Measurements from ENCODE around the gene ILRUN. TPM values are rescaled to one million over a fixed set of nuclear protein-coding genes. Genes with fewer than 3 reads are reported as not detected.
"Not testable (repeated sequence)": the region's sequence is repeated elsewhere in the genome, so short reads cannot be mapped to it uniquely, and the experiment has no call there.

ILRUN gene
- total RNA-seq, 1 donor from 2014 or later = 42.4 TPM

DNA sequence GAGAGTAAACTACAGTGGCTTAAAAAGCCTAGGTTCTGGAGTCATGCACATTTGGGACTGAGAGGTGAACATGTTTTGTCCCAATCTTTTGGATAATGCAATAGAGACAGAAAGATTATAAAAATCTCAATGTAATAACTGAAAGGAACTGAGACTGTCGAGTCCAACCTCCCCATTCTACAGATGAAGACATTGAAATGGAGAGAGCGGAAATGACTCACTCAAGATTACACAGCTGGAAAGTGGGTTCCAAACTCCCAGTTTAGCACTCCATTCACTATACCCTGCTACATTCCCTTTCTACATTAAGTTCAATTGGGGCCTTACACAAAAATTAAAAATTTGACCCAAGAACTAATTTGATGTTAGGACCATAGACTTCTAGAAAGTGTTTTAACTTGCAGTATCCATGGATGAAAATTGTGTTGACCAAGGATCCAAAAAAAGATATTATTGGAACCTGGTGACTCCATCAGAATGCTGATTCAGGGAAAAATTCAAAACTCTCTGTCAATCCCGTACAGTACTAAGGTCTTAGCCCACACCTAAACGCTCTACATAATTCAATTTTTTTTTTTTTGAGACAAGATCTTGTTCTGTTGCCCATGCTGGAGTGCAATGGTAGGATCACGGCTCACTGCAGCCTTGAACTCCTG, 1.5 kb upstream of the ILRUN start:
- DNase-seq (ENCODE audit: low read depth in 2 of 2) = no peak

DNA sequence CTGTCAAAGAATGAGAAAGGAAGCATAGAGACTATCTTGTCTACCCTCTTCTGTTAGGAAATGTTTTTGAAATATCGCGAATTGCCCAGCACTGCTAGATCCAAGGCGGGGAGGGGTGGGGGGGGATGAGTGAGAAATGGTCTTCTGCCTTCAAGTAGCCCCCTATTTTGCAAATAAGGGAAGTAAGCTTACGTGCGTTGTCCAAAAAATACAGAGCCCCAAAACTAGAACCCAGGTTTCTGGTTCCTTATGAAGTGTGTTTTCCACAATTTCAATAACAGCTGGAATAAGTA, 923 bp upstream of the ILRUN start:
- no peak for DNase-seq (ENCODE audit: low read depth in 2 of 2)

DNA sequence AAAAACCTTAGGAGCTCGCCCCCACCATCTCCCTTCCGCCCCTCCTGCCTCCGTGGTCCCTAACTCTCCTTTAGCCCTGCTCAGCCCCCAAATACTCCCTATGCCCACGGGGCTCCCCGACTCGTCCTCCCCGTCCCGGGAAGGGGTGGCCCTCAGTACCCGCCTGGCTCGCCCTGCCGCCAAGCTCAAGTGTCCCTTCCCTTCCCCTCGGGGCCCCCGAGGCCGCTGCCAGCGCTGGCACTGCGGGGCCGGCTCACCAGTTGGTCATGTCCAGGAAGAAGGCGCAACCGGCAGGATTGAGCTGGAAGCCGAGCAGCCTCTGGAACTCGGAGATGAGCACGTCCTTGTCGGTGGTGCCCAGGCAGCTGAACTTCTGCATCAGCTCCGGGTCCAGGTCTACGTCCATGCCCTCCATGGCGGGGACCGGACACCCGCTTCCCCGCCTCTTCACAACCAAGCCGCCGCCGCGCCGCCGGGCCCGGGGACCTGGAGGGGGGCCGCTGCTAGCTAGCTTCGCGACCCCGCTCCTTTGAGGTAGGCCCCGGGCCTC, 303 bp downstream of the ILRUN start:
- peak in 1 of 2 donors; percentile 52 for DNase-seq (ENCODE audit: low read depth in 2 of 2)

DNA sequence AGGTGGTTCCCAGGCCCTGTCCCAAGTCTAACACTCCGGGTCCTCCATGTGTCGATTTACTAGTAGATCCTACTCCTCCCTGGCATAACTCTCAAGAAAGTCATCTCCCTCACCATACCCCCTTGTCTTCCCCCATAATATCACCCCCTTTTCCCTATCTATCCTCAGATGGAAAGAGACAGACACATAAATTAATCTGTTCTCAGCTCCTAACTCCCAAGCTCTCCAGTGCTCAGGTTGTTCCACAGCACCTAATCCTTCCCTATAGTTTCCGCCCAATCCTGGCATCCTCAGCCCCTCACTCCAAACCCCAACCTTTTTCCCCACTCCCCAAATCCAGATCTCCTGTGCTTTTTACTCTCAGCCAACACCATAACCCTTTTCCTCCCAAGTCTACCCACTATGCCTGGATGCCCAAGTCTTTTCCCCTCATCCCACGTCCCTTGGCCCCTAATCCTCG, 808 bp downstream of the ILRUN start:
- DNase-seq (ENCODE audit: low read depth in 2 of 2) = no peak

DNA sequence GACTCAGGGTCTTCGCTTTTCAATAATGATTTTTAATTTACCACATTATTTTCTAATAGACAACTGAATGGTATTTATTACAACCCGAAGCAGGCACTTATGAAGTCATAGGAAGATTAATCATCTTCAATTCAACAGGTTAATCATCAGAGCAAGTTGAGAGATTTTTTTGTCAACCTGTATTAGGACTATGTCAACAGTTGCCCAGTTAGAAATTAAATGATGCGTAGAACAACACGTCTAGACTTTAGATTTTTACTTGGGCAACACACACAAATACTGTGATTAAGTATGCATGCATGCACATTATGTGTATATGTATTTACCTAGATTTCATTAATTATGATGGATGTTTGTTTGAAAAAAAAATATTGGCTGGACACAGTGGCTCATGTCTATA, 4.3 kb downstream of the ILRUN start:
- DNase-seq (ENCODE audit: low read depth in 2 of 2) = no peak

DNA sequence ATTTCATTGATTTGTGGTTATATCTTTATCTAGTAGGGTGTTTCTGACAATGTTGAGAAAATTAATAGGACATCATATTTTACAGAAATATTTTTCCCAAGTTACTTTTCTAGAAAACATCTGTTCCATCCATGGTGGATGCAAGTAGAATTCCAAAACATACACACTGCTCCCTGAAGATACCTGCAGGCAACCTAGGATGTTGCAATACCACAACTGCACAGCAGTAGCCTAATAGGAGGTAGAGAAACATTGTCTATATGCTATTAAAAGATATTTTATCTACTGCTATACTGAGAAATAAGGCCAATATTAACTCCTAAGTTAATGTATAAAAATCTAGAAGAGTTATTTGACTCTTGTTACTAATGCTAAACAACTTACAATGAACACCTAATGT, 6.8 kb downstream of the ILRUN start:
- no peak for DNase-seq (ENCODE audit: low read depth in 2 of 2)

DNA sequence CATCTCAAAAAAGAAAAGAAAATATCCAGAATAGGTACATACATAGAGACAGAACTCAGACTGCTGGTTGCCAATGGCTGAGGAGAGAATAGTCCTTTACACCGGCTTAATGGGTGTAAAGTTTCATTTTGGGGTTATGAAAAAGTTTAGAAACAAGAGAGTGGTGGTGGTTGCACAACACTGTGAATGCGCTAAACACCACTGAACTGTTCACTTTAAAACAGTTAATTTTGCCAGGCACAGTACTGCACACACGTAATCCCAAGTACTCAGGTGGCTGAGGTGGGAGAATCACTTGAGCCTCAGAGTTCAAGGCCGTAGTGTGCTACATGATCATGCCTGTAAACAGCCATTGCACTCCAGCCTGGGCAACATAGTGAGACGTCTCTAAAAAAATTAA, 7.6 kb downstream of the ILRUN start:
- DNase-seq (ENCODE audit: low read depth in 2 of 2) = no peak

- no peak for DNase-seq (ENCODE audit: low read depth in 2 of 2)
Observed at GRCh38 chr6:34684919-34685318, 11.6 kb downstream of the ILRUN start.

- no peak for DNase-seq (ENCODE audit: low read depth in 2 of 2)
Observed at GRCh38 chr6:34684364-34684763, 12.2 kb downstream of the ILRUN start.

DNA sequence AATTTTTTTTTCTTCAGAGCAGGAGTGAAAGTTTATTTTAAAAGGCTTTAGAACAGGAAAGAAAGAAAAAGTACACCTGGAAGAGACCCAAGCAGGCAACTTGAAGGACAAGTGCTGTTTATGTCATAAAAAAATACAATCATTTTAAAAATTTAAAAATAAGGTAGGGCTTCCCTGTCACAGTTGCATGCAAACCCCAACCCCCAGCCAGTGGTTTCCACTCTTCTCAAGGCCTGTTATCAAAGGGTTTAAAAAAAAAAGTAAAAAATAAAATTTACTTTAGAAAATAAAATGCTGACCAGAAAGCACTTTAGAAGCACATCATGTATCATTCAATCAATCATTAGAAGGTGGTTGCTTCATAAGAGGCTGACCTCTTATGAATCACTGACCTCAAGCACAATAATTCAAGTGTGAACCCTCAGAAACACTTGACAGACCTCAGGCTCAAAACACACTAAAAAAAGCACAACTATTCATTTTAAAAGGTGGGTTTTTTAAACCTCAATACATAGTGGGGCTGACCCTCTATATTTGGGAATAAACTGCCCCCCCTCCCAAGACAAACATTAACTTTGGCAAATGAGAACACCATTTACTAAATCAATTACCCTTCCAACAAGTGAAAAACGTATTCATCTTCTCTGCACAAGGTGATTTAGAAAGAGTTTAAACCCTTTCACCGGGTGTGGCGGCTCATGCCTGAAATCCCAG, 15.6 kb downstream of the ILRUN start:
- peak in 1 of 2 donors; percentile 59 for DNase-seq (ENCODE audit: low read depth in 2 of 2)

DNA sequence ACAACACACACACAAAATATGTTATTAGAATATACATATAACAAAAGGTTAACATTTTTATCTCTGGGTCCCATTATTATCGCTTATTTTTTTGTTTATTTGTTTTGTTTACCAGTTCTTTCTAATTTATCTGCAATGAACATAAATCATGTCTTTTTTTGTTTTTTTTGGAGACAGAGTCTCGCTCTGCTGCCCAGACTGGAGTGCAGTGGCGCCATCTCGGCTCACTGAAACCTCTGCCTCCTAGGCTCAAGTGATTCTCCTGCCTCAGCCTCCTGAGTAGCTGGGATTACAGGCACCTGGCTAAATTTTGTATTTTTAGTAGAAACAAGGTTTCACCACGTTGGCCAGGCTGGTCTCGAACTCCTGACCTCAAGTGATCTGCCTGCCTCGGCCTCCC, 16.3 kb downstream of the ILRUN start:
- DNase-seq (ENCODE audit: low read depth in 2 of 2) = not testable (repeated sequence)

- no peak for DNase-seq (ENCODE audit: low read depth in 2 of 2)
Observed at GRCh38 chr6:34679552-34680253, 16.9 kb downstream of the ILRUN start.

- DNase-seq (ENCODE audit: low read depth in 2 of 2) = no peak
Observed at GRCh38 chr6:34676140-34676539, 20.4 kb downstream of the ILRUN start.

DNA sequence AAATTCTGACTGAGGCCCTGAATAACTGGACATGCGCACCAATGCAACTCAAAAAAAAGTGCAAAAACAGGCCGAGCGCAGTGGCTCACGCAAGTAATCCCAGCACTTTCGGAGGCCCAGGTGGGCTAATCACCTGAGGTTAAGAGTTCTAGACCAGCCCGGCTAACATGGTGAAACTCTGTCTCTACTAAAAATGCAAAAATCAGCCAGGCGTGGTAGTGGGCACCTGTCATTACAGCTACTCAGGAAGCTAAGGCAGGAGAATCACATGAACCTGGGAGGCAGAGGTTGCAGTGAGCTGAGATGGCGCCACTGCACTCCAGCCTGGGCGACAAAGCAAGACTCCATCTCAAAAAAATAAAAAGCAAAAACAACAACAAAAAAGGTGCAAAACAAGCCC, 21.6 kb downstream of the ILRUN start:
- not testable (repeated sequence) for DNase-seq (ENCODE audit: low read depth in 2 of 2)

GRCh38 chr6:34674268-34674639, 22.3 kb downstream of the ILRUN start:
- DNase-seq (ENCODE audit: low read depth in 2 of 2) = no peak

DNA sequence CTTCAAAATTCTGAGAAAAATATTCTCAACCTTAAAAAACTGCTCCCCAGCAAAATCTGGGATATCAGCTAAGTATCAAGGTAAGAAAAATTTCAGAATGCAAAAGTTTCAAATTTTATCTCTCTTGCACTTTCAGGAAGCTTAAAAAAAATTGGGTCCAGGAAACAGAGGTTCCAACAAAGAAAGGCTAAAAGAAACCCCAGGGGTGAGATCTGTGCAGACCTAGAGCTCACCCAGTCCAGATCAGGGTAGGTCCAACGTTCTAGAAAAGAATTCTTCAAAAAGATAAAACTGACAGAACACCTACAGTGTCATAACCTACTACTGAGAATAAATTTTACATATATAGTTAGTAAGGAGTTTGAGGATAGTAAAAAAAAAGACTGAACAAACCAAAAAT, 23.5 kb downstream of the ILRUN start:
- no peak for DNase-seq (ENCODE audit: low read depth in 2 of 2)

- DNase-seq (ENCODE audit: low read depth in 2 of 2) = no peak
Observed at GRCh38 chr6:34672657-34673043, 23.9 kb downstream of the ILRUN start.

DNA sequence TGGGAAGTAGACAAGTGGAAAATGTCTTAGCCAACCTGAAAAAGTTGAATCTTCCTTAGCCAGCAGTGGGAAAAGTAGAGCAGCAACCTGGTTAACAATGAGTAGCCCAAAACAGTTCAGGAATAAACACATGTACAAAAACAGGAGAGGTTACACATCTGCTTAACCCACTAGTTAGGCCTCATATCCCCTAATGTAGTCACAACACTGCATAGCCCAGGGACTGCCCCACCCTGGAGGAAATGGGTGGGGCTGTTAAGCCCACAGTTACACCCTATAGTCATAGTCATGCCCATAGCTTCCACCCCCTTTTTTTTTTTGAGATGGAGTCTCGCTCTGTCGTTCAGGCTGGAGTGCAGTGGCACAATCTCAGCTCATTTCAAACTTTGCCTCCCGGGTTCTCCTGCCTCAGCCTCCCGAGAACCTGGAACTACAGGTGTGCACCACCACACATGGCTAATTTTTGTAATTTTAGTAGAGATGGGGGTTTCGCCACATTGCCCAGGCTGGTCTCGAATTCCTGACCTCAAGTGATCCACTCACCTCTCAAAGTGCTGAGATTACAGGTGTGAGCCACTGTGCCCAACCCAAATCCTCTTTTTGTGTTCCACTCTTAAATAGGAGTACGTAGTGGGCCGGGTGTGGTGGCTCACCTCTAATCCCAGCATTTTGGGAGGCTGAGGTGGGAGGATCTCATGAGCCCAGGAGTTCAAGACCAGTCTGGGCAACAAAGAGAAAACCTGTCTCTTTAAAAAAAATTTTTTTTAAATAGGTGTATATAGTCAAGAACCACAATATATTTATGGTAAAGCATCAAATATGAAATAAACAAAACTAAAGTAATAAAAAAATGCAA, 24.5 kb downstream of the ILRUN start:
- DNase-seq (ENCODE audit: low read depth in 2 of 2) = peak in 1 of 2 donors; percentile 58

DNA sequence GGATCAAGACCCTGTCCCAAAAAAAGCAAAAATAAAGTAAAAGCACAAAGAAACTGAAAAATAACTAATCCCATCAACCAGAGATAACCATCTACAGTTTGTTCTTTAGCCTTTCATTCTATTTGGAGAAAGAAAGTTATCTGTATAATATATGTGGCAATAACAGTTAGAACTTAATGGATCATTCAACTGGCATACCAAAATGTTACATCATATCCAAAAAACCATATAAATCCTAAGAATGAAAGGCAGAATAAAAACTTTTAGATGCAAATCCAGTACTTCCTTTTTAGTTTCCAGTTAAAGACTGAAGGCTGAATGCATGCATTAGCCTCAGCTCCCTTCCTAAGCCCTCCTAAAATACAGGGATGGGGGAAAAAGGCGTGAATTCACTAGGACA, 25.2 kb downstream of the ILRUN start:
- no peak for DNase-seq (ENCODE audit: low read depth in 2 of 2)

- DNase-seq (ENCODE audit: low read depth in 2 of 2) = not testable (repeated sequence)
Observed at GRCh38 chr6:34668799-34669198, 27.8 kb downstream of the ILRUN start.

DNA sequence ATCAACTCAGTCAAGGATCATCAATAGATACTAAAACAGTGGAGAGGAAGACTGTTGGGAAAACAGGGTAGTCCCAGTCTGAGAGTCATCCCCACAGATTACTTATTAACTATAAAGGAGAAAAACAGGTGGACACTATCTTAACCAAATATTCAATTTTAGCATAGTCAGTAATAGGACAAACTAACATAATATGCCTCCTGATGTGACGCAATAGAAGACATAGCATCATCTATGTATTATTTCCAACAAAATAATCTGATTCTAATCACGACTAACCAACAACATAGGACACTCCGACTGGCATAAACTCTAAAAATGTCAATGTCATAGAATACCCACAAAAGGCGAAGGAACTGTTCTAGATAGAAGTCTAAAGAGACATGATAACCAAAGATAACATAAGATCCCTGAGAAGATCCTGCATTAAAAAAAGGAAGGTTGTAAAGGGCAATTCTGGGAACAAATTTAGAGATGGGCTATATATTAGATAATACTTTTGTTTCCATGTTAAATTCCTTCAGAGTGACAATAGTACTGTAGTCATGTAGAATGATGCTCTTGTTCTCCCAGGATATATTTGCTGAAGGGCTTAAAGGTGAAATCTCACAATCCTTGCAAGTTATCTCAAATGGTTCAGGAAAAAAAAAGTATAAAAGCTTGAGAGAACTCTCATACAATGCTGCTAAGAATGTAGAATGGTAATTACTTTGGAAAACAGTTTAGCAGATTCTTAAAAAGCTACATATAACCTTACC, 28.9 kb downstream of the ILRUN start:
- DNase-seq (ENCODE audit: low read depth in 2 of 2) = no peak

Measured in dermis microvascular lymphatic vessel endothelial cell (primary cell).